HG02885 (cell line): ENCODE data around the gene NFATC2.

Experiments used
- ATAC-seq: cut with Tn5 transposase; IDR thresholded peaks from one replicate; pipeline ENCODE4 v1.9.1; 2021; ENCODE audit warnings: mild to moderate bottlenecking; ENCODE audit not compliant: unreplicated experiment, poor library complexity

NFATC2 gene

DNA sequence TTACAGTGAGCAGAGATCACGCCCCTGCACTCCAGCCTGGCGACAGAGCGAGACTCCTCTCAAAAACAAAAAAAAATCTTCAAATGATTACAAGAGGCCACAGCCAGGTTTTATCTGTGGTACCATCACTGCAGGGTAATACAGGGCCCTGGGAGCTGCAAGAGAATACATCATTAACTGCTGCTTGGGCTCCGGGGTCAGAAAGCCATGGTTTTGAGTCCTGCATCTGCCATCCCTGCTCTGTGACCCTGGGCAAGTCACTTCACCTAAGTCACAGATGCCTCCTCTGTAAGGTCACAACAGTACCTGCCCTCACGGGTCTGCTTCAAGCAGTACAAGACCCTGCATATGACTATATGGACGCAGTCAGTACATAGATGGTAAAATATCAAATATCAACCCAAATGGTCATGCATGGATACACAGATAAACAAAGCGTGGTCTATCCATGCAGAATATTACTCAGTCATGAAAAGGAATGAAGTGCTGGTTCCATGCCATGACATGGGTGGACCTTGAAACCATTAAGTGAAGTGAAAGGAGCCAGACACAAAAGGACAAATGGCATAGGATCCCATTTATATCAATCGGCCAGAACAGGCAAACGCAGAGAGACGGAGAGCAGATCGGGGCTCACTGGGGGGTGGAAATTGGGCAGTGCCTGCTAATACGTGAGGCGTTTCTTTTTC, 83.6 kb downstream of the NFATC2 start:
- no peak for ATAC-seq

DNA sequence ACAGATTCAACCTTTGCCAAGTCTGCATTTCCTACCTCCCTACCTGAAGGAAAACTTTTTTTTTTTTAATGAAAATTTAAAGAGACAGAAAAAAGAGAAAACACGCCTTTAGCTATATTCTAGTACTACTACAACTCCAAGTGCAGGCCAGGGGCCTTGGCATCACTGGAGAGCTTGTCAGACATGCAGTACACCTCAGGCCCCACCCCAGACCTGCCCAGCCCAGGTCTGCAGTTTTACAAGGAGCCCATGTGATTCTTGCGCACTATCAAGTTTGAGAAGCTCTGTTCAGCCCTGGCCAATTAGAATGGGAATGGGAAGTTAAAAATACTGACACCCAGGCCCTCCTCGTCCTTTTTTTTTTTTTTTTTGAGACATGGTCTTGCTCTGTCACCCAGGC, 85.0 kb downstream of the NFATC2 start:
- no peak for ATAC-seq

DNA sequence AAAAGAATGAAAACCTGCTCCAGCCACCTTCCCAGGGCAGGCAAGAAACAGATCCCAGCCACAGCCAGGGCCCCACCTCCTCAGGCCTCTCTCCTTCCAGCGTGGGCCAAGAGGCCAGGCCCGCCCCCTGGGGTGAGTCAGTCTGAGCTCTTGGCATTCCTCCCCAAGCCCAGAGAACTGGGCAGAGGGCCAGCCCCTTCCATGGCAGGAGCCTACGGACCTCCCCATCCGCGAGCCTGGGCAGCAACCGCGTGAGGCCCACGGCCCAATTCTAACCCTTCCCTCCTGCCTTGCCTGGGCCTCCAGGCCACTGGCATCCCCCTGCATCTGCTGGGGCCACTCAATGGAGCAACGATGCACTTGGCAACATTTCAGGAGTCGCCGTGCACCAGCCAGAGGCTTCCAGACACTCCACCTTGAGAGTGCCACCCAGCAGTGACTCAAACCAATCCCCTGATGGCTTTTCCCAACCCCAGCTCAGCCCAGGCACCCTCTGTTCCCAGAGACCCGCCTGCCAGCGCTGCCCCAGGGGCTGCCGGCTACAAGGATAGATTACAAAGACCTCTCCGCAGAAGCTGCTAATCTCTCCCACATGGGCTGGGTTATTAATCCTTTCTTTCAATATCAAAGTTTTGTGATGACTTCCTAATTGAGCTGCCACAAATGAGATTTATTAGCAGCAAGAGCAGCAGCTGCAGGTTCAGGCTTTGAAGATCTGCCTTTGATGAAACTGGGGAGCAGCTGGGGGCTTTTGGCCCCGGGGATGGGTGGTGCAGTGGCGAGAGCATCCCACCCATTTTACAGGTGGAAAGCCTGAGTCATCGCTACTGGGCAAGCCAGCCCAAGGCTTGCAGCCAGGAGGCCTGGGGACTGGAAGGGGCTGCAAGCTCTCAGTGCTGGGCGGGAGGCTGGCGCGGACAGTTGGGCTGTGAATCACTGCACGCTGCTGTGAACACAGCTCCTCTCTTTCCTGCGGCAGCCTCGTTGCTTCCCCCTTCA, 85.7 kb downstream of the NFATC2 start:
- no peak for ATAC-seq

- ATAC-seq: no peak
These were observed 88.2 kb downstream of the NFATC2 start for GRCh38 chr20:51454250-51454865.

GRCh38 chr20:51452734-51453365, 89.7 kb downstream of the NFATC2 start:
- ATAC-seq: no peak

DNA sequence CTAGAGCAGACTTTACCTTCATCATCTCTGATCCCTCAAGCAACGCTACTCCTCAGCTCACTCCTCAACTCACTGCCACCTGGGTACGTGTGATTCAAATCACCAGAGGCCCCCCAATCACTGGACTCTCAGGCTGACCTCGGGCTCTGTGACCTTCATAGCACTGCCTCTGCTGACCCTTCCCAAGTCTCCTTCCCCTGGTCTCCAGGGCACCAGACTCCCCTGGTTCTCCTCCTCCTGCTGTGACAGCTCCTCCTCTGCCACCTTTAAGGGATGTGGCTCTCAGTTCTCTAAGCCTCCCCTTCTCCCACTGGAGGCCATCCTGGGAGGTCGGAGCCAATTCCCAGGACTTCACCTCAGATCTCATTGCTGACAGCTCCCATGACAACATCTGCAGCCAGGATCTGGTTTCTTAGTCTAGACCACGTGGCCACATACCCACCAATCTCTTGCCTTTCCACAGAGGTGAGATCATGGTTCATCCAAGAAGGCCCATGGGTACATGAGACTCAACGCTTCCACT, 90.4 kb downstream of the NFATC2 start:
- ATAC-seq: no peak

GRCh38 chr20:51451484-51451883, 91.0 kb downstream of the NFATC2 start:
- ATAC-seq: no peak

DNA sequence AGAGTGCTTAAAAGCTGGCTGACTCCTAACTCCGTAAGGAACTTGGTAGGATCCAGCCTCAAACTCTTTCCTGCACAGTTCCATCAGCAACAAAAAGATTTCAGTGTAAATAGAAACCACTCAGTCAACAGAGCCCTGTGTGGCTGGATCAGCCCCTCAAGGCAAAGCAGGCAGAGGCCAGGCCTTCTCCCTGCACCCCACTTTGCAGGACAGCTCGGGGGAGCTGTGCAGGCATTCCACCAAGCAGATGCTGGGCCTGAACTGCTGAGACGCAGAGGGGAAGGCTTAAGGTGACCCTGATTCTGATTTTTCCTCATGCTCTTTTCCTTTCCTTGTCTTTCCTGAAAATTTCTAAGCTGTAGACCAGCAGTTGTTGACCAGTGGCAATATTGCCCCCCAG, 91.5 kb downstream of the NFATC2 start:
- no peak for ATAC-seq

GRCh38 chr20:51450221-51450712, 92.3 kb downstream of the NFATC2 start:
- no peak for ATAC-seq

DNA sequence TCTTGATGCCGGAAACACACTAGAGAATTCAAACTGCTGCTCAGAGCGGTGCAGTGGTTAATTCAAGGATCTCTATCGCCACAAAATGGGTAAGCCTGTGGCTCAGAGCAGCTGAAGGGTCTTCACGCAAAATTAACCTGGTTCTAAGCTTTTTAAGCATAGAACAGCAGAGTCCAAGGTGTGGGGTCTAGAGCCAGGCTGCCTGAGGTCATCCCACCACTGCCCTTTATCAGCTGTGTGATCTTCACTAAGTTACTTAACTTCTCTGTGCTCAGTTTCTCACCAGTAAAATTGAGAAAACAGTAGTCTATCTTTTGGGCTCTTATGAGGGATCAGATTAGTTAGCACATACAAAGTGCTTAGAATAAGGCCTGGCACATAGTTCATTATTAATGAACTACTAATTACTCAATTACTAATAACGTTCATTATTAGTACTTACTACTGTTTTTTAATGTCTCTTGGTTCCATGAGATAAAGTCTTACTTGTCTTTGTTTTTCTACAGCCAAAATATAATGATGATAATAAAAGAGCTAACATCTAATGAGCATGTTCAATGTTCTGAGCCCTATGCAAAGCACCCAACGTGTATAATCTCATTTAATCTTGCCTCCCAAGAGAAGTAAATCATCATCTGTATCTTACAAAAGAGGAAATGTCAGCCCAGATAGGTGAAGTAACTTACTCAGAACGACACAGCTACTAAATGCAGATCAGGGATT, 92.9 kb downstream of the NFATC2 start:
- ATAC-seq: no peak

- no peak for ATAC-seq
These were observed 94.8 kb downstream of the NFATC2 start for GRCh38 chr20:51447765-51448148.

DNA sequence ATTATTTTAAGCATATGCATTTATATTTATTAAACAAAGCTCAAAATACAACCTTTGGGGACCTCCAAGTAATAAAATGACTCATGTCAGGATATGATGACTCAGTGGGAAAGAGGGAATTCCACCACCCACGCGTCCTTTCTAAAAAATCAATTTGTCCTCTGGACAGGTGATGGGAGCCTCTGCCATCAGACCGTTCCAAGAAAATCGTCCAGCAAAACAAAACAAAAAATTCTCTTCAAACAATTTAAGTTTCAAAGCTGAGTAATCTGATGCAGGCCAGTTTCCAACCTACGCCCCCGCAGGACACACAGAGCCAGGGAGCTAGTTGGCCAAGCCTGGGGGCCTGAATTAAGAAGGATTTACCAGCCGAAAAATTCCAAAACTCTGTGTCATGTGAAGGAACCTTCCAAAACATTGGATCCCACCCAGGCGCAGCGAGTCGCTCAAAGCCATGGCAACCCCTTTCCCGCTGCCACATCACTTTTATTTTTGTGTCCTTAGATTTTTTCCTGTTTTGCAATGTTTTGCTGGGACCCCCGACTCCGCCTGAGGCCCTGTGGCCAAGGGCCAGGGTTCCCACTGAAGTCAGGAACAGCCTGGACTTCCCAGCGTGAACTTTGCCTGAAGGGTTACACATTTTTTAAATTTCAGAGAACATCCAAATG, 95.3 kb downstream of the NFATC2 start:
- ATAC-seq: no peak

GRCh38 chr20:51446656-51447055, 95.9 kb downstream of the NFATC2 start:
- no peak for ATAC-seq

GRCh38 chr20:51446230-51446629, 96.3 kb downstream of the NFATC2 start:
- no peak for ATAC-seq

DNA sequence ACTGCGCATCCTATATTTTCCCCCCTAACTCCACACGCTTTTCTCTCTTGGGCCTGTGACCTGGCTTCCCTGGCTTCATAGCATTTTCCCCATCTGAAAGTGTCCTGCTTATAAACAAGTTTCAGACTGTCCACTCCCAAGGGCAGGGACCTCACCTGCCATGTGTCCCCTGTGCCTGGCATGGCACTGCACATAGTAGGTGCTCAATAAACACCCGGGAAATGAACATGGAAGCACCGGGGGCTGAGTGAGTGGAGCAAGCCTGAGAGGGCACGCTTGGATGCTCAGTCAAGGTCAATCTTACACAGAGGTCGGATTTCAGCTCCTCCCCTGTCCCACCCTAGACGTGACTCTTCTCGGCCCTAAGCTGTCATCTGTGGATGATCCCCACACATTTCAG, 96.9 kb downstream of the NFATC2 start:
- ATAC-seq: no peak

DNA sequence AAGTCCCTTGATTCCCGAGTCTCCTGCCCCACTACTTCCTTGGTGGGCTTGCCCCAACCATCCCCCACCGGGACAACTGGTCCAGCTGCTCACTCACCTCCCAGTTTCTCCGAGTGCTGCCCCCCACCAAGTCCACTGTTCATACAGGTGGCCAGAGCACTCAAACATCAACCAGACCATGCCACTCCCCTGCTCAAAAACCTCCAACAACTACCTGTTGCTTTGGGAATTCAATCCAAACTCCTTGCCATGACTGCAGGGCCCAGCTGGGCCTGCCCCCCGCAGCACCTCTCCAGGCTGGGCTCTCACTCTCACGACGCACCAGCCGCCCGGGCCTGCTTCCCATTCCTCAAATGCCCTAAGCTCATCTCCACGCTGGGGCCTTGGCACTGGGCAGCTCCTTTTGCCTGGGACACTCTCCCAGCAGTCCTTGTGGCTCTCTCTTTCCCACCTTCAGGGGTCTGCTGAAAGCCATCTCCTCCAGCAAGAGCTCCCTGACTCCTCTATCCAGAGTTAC, 97.5 kb downstream of the NFATC2 start:
- ATAC-seq: no peak

GRCh38 chr20:51444467-51444866, 98.1 kb downstream of the NFATC2 start:
- ATAC-seq: no peak

DNA sequence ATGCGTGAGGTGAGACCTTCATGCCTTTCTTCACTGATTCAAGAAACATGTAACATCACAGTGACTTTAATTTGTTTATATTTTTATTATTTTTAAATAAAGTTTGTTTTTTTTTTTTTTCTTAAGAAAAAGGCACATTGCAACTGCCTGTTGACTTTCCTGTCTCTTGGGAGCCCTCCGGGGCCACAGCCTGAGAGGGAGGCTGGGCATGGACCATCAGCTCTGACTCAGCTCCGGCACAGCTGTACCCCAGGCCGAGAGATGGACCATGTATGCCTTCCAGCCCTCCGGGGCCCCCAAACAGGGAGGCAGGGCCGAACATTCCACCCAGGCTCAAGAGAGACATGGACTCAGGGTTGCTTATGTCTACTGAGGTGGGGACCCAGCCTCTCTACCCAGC, 99.9 kb downstream of the NFATC2 start:
- no peak for ATAC-seq

- ATAC-seq: no peak
These were observed 101.9 kb downstream of the NFATC2 start for GRCh38 chr20:51440589-51440988.
